ENCODE data around the gene SSBP3.

- TF ChIP-seq CTCF (IDR thresholded peaks at IDR 0.05; ENCODE audit: low read depth, low read length) (no peak), EZH2phosphoT487 (IDR thresholded peaks at IDR 0.05; ENCODE audit: low read depth) (no peak)
Observed at GRCh38 chr1:54328066-54328636, 78.0 kb downstream of the SSBP3 start.
